ENCODE results near the gene GRIK4.

- TF ChIP-seq CTCF (IDR thresholded peaks at IDR 0.05) = no peak
- TF ChIP-seq POLR2A (IDR thresholded peaks at IDR 0.05) = no peak
Observed at GRCh38 chr11:120610111-120610510, 98.6 kb downstream of the GRIK4 start.
